PC-9 (cell line): ENCODE results near the gene THOC6. TPM values are rescaled to one million over a fixed set of nuclear protein-coding genes. Genes with fewer than 3 reads are reported as not detected.
"Not testable (repeated sequence)": the region's sequence is repeated elsewhere in the genome, so short reads cannot be mapped to it uniquely, and the experiment has no call there.

Source experiments
- BruUV-seq: library from RNA; stranded (reverse); fragments of 400-500 nt; replicated peaks from 2 replicates; lab custom pipeline; 2021; lab: Mats Ljungman, UMichigan
- CTCF ChIA-PET: fragments of 300-600 bp; sonication (Branson Sonifier 250); formaldehyde crosslinking; loops from one replicate; lab custom pipeline; 2022; ENCODE audit warnings: antibody characterized with exemption; lab: Charles Lee
- POLR2A ChIA-PET: fragments of 300-600 bp; sonication (Branson Sonifier 250); formaldehyde crosslinking; loops from one replicate; lab custom pipeline; 2022; ENCODE audit warnings: antibody characterized with exemption; ENCODE audit not compliant: unreplicated experiment; lab: Charles Lee
- DNase-seq, 2 experiments: peaks; one replicate each; pipeline versions ENCODE4 v3.0.0 to v3.0.0-alpha.2; 2015 to 2022; ENCODE audit warnings: mixed read lengths in 1 of 2
- H2AFZ ChIP-seq: fragments of 200-600 bp; sonication (generic); 2 replicates; pipeline ENCODE4 v1.8.1; 2017; ENCODE audit warnings: antibody characterized with exemption
- H3F3A ChIP-seq: fragments of 200-600 bp; sonication (generic); 2 replicates; pipeline ENCODE4 v1.8.1; 2017; ENCODE audit warnings: antibody characterized with exemption, mild to moderate bottlenecking, low read depth; ENCODE audit not compliant: insufficient read depth
- H3K27ac ChIP-seq: fragments of 200-600 bp; sonication (generic); 2 replicates; pipeline ENCODE4 v1.6.1; 2016; ENCODE audit warnings: mixed run types
- H3K27me3 ChIP-seq: fragments of 200-600 bp; sonication (generic); 2 replicates; pipeline ENCODE4 v1.6.1; 2016; ENCODE audit warnings: low read depth, mixed run types; ENCODE audit not compliant: insufficient read depth
- H3K36me3 ChIP-seq: fragments of 200-600 bp; sonication (generic); 2 replicates; pipeline ENCODE4 v1.6.1; 2016; ENCODE audit warnings: low read depth, mixed run types
- H3K4me1 ChIP-seq: fragments of 200-600 bp; sonication (generic); replicated peaks from 2 replicates; pipeline ENCODE4 v1.6.1; 2016; ENCODE audit warnings: mixed run types; ENCODE audit not compliant: insufficient read depth
- H3K4me2 ChIP-seq: fragments of 200-600 bp; sonication (generic); 2 replicates; pipeline ENCODE4 v1.6.1; 2017; ENCODE audit warnings: mixed run types
- H3K4me3 ChIP-seq: fragments of 200-600 bp; sonication (generic); 2 replicates; pipeline ENCODE4 v1.6.1; 2016; ENCODE audit warnings: mixed run types
- H3K79me2 ChIP-seq: fragments of 200-600 bp; sonication (generic); 2 replicates; pipeline ENCODE4 v1.6.1; 2017; ENCODE audit warnings: low read depth, mixed run types
- H3K9me2 ChIP-seq: fragments of 200-600 bp; sonication (generic); 2 replicates; pipeline ENCODE4 v1.8.1; 2017; ENCODE audit warnings: mild to moderate bottlenecking; ENCODE audit not compliant: insufficient read depth
- H3K9me3 ChIP-seq: fragments of 200-600 bp; sonication (generic); 2 replicates; pipeline ENCODE4 v1.8.1; 2016; ENCODE audit warnings: low read depth; ENCODE audit not compliant: insufficient read depth
- H4K20me1 ChIP-seq: fragments of 200-600 bp; sonication (generic); 2 replicates; pipeline ENCODE4 v1.8.1; 2017; ENCODE audit not compliant: insufficient read depth
- CTCF ChIP-seq: fragments of 200-600 bp; sonication (generic); conservative IDR thresholded peaks from 2 replicates; pipeline ENCODE4 v1.6.1; 2017; ENCODE audit warnings: mixed run types, antibody characterized with exemption, mild to moderate bottlenecking, moderate library complexity
- EZH2 ChIP-seq: fragments of 200-600 bp; sonication (generic); IDR thresholded peaks from 2 replicates; pipeline ENCODE4 v1.8.0; 2017; ENCODE audit warnings: antibody characterized with exemption, low read depth
- intact Hi-C: fragments of 100-400 bp; cut with micrococcal nuclease; formaldehyde crosslinking; loops from one replicate; pipeline ENCODE4 v1.10.0; 2022; ENCODE audit not compliant: unreplicated experiment
- total RNA-seq: library from RNA; stranded (reverse); gene quantifications from 2 replicates; pipeline ENCODE4 v1.2.3, GENCODE V29; 2021

The THOC6 gene
- total RNA-seq, 1 experiment from 2014 or later = 69.9 TPM

GRCh38 chr16:3070608-3071111, 46.8 kb downstream of the THOC6 start:
- CTCF ChIA-PET = no interaction called here
- POLR2A ChIA-PET = no interaction called here
- Histone ChIP-seq H3K27me3 (no peaks in the 10 kb centered on the region), H4K20me1 (no peaks in the 10 kb centered on the region), H2AFZ (no peak overlapping the region), H3K4me2 (no peak overlapping the region), H3K79me2 (no peaks in the 10 kb centered on the region), H3K9me3 (no peaks in the 10 kb centered on the region), H3K27ac (no peak overlapping the region), H3K36me3 (no peaks in the 10 kb centered on the region), H3K4me1 (peaks cover 12% of the 10 kb centered on the region), H3K4me3 (no peak overlapping the region), H3F3A (no peaks in the 10 kb centered on the region), H3K9me2 (no peaks in the 10 kb centered on the region)
- intact Hi-C loops = no loop called here
- no TSS peak for BruUV-seq
- no peak for TF ChIP-seq CTCF
- DNase-seq = no peak

- no peaks in the 10 kb centered on the region for H3F3A ChIP-seq
- H3K36me3 ChIP-seq = no peaks in the 10 kb centered on the region
- no peaks in the 10 kb centered on the region for H3K9me3 ChIP-seq
- ChIA-PET POLR2A (no interaction called here), CTCF (no interaction called here)
- H3K79me2 ChIP-seq = no peaks in the 10 kb centered on the region
- H4K20me1 ChIP-seq = no peaks in the 10 kb centered on the region
- H3K27ac ChIP-seq = no peak overlapping the region
- no peaks in the 10 kb centered on the region for H3K9me2 ChIP-seq
- peaks cover 12% of the 10 kb centered on the region for H3K4me1 ChIP-seq
- no peak overlapping the region for H2AFZ ChIP-seq
- H3K4me2 ChIP-seq = no peak overlapping the region
- intact Hi-C loops = no loop called here
- no TSS peak for BruUV-seq
- H3K27me3 ChIP-seq = no peaks in the 10 kb centered on the region
- TF ChIP-seq EZH2 (no peak), CTCF (no peak)
- H3K4me3 ChIP-seq = no peak overlapping the region
- DNase-seq = no peak
Observed at GRCh38 chr16:3071655-3072054, 47.8 kb downstream of the THOC6 start.

- H3K9me2 ChIP-seq, H2AFZ ChIP-seq, POLR2A ChIA-PET, H3K4me2 ChIP-seq, CTCF ChIA-PET, H3K27me3 ChIP-seq, H3K9me3 ChIP-seq, H4K20me1 ChIP-seq, intact Hi-C loops, H3K36me3 ChIP-seq, DNase-seq, H3K79me2 ChIP-seq, H3K4me3 ChIP-seq, H3K27ac ChIP-seq, H3F3A ChIP-seq, BruUV-seq: not testable (repeated sequence)
- peaks cover 12% of the 10 kb centered on the region for H3K4me1 ChIP-seq
Observed at GRCh38 chr16:3072148-3072547, 48.3 kb downstream of the THOC6 start.

GRCh38 chr16:3072576-3073263, 48.9 kb downstream of the THOC6 start:
- POLR2A ChIA-PET, intact Hi-C loops, H4K20me1 ChIP-seq, H3K9me2 ChIP-seq, DNase-seq, H3K4me2 ChIP-seq, CTCF ChIA-PET, H3K4me3 ChIP-seq, H3F3A ChIP-seq, BruUV-seq, H3K27ac ChIP-seq, H3K9me3 ChIP-seq, H2AFZ ChIP-seq, H3K79me2 ChIP-seq, H3K36me3 ChIP-seq, H3K27me3 ChIP-seq: not testable (repeated sequence)
- H3K4me1 ChIP-seq = peaks cover 12% of the 10 kb centered on the region
